SK-N-SH treated with all-trans-retinoic acid at 6 μM for 48 hours (cell line): ENCODE data around the gene LRRC4C.
"Not testable (repeated sequence)": the region's sequence is repeated elsewhere in the genome, so short reads cannot be mapped to it uniquely, and the experiment has no call there.

ENCODE experiments used
- ATAC-seq: fragments of 200-7000 bp; cut with Tn5 transposase; 3 replicates; pipeline ENCODE4 v1.9.1; 2020; ENCODE audit warnings: mild to moderate bottlenecking, moderate library complexity
- ARNTL ChIP-seq: fragments of 450-650 bp; formaldehyde crosslinking; IDR thresholded peaks from 2 replicates; pipeline ENCODE4 v1.5.0; 2020; ENCODE audit warnings: low read depth, mild to moderate bottlenecking, moderate library complexity, borderline replicate concordance
- BACH2 ChIP-seq: fragments of 250-450 bp; sonication (Bioruptor Pico); IDR thresholded peaks from 2 replicates; pipeline ENCODE4 v1.9.0; 2021; ENCODE audit warnings: mild to moderate bottlenecking, borderline replicate concordance
- CREB5 ChIP-seq: fragments of 250-450 bp; sonication (Bioruptor Pico); IDR thresholded peaks from 2 replicates; pipeline ENCODE4 v1.5.1; 2020; ENCODE audit warnings: low read depth, mild to moderate bottlenecking, moderate library complexity
- CSDC2 ChIP-seq: fragments of 250-450 bp; sonication (Bioruptor Pico); IDR thresholded peaks from 2 replicates; pipeline ENCODE4 v1.5.0; 2020; ENCODE audit warnings: mild to moderate bottlenecking, moderate library complexity
- CSRNP3 ChIP-seq: fragments of 250-450 bp; sonication (Bioruptor Pico); IDR thresholded peaks from 2 replicates; pipeline ENCODE4 v1.5.1; 2021; ENCODE audit warnings: mild to moderate bottlenecking, moderate library complexity
- ESRRG ChIP-seq: fragments of 250-450 bp; sonication (Bioruptor Pico); IDR thresholded peaks from 2 replicates; pipeline ENCODE4 v1.6.1; 2021; ENCODE audit warnings: mild to moderate bottlenecking
- GLIS3 ChIP-seq: fragments of 250-450 bp; sonication (Bioruptor Pico); IDR thresholded peaks from 2 replicates; pipeline ENCODE4 v1.5.0; 2020; ENCODE audit warnings: mild to moderate bottlenecking, moderate library complexity
- ISL1 ChIP-seq: fragments of 250-450 bp; sonication (Bioruptor Pico); IDR thresholded peaks from 2 replicates; pipeline ENCODE4 v2.1.2; 2022; ENCODE audit warnings: mild to moderate bottlenecking, moderate library complexity
- OSR1 ChIP-seq: fragments of 250-450 bp; sonication (Bioruptor Pico); IDR thresholded peaks from 2 replicates; pipeline ENCODE4 v1.8.0; 2022; ENCODE audit warnings: moderate library complexity, mild to moderate bottlenecking, inconsistent platforms
- PATZ1 ChIP-seq: fragments of 250-450 bp; sonication (Bioruptor Pico); IDR thresholded peaks from 2 replicates; pipeline ENCODE4 v1.8.0; 2020; ENCODE audit warnings: mild to moderate bottlenecking, moderate library complexity, borderline replicate concordance
- POU6F1 ChIP-seq: fragments of 250-450 bp; sonication (Bioruptor Pico); IDR thresholded peaks from 2 replicates; pipeline ENCODE4 v1.8.0; 2021; ENCODE audit warnings: low read depth, mild to moderate bottlenecking, moderate library complexity, borderline replicate concordance
- PPARA ChIP-seq: fragments of 250-450 bp; sonication (Bioruptor Pico); IDR thresholded peaks from 2 replicates; pipeline ENCODE4 v1.5.0; 2020; ENCODE audit warnings: mild to moderate bottlenecking, borderline replicate concordance
- SNAI2 ChIP-seq: fragments of 250-450 bp; sonication (Bioruptor Pico); IDR thresholded peaks from 2 replicates; pipeline ENCODE4 v1.5.0; 2020; ENCODE audit warnings: mild to moderate bottlenecking, moderate library complexity
- TCF4 ChIP-seq: fragments of 250-450 bp; sonication (Bioruptor Pico); IDR thresholded peaks from 2 replicates; pipeline ENCODE4 v1.8.0; 2021; ENCODE audit warnings: mild to moderate bottlenecking, moderate library complexity, borderline replicate concordance
- TOX ChIP-seq: fragments of 250-450 bp; sonication (Bioruptor Pico); IDR thresholded peaks from 2 replicates; pipeline ENCODE4 v1.8.0; 2021; ENCODE audit warnings: mild to moderate bottlenecking, moderate library complexity, borderline replicate concordance
- TSHZ2 ChIP-seq: fragments of 250-450 bp; sonication (Bioruptor Pico); IDR thresholded peaks from 2 replicates; pipeline ENCODE4 v1.5.0; 2020; ENCODE audit warnings: mild to moderate bottlenecking, moderate library complexity
- ZC3H10 ChIP-seq: fragments of 250-450 bp; sonication (Bioruptor Pico); IDR thresholded peaks from 2 replicates; pipeline ENCODE4 v1.5.1; 2021; ENCODE audit warnings: mild to moderate bottlenecking, moderate library complexity
- ZFP3 ChIP-seq: fragments of 250-450 bp; sonication (Bioruptor Pico); IDR thresholded peaks from 2 replicates; pipeline ENCODE4 v1.5.0; 2020; ENCODE audit warnings: mild to moderate bottlenecking, moderate library complexity
- ZFP30 ChIP-seq: fragments of 450-650 bp; formaldehyde crosslinking; IDR thresholded peaks from 2 replicates; pipeline ENCODE4 v1.5.0; 2022; ENCODE audit warnings: mild to moderate bottlenecking, moderate library complexity
- ZNF565 ChIP-seq: fragments of 450-650 bp; formaldehyde crosslinking; conservative IDR thresholded peaks from 2 replicates; pipeline ENCODE4 v1.5.0; 2020; ENCODE audit warnings: low read depth, mild to moderate bottlenecking, moderate library complexity
- ZNF70 ChIP-seq: fragments of 450-650 bp; formaldehyde crosslinking; IDR thresholded peaks from 2 replicates; pipeline ENCODE4 v1.5.0; 2020; ENCODE audit warnings: mild to moderate bottlenecking, moderate library complexity
- ZNF8 ChIP-seq: fragments of 450-650 bp; formaldehyde crosslinking; IDR thresholded peaks from 2 replicates; pipeline ENCODE4 v1.5.0; 2020; ENCODE audit warnings: mild to moderate bottlenecking, moderate library complexity

The LRRC4C gene

GRCh38 chr11:40924915-40925314 lies 534.5 kb downstream of the LRRC4C start:
- no peak for TF ChIP-seq ZFP30 (CRISPR knock-in tag)
- TF ChIP-seq ISL1 (CRISPR knock-in tag), result no peak
- TF ChIP-seq TCF4 (CRISPR knock-in tag), result no peak
- no peak for TF ChIP-seq PPARA (CRISPR knock-in tag)
- TF ChIP-seq BACH2 (CRISPR knock-in tag), result no peak
- no peak for TF ChIP-seq SNAI2 (CRISPR knock-in tag)
- no peak for TF ChIP-seq ZC3H10 (CRISPR knock-in tag)
- no peak for TF ChIP-seq CSDC2 (CRISPR knock-in tag)
- no peak for TF ChIP-seq POU6F1 (CRISPR knock-in tag)
- TF ChIP-seq ARNTL, result no peak
- no peak for TF ChIP-seq TSHZ2 (CRISPR knock-in tag)
- TF ChIP-seq GLIS3 (CRISPR knock-in tag), result no peak
- TF ChIP-seq CREB5 (CRISPR knock-in tag), result no peak
- no peak for TF ChIP-seq OSR1 (CRISPR knock-in tag)
- TF ChIP-seq ZNF8 (CRISPR knock-in tag), result no peak
- no peak for TF ChIP-seq ZFP3 (CRISPR knock-in tag)
- TF ChIP-seq ZNF70, result no peak
- TF ChIP-seq ZNF565, result no peak
- TF ChIP-seq TOX (CRISPR knock-in tag), result no peak

GRCh38 chr11:40921246-40921645 lies 538.2 kb downstream of the LRRC4C start:
- ATAC-seq, result no peak
- TF ChIP-seq CSRNP3 (CRISPR knock-in tag), result no peak
- TF ChIP-seq SNAI2 (CRISPR knock-in tag), result no peak
- no peak for TF ChIP-seq OSR1 (CRISPR knock-in tag)
- no peak for TF ChIP-seq TCF4 (CRISPR knock-in tag)
- TF ChIP-seq ISL1 (CRISPR knock-in tag), result no peak
- TF ChIP-seq CREB5 (CRISPR knock-in tag), result no peak
- TF ChIP-seq GLIS3 (CRISPR knock-in tag), result no peak
- TF ChIP-seq POU6F1 (CRISPR knock-in tag), result no peak
- no peak for TF ChIP-seq ZFP3 (CRISPR knock-in tag)
- no peak for TF ChIP-seq ZC3H10 (CRISPR knock-in tag)
- no peak for TF ChIP-seq BACH2 (CRISPR knock-in tag)
- TF ChIP-seq CSDC2 (CRISPR knock-in tag), result no peak
- no peak for TF ChIP-seq ESRRG
- no peak for TF ChIP-seq ARNTL
- TF ChIP-seq ZFP30 (CRISPR knock-in tag), result no peak
- TF ChIP-seq ZNF70, result no peak
- TF ChIP-seq PATZ1 (CRISPR knock-in tag), result no peak
- no peak for TF ChIP-seq PPARA (CRISPR knock-in tag)

More at GRCh38 chr11:40924915-40925314, 534.5 kb downstream of the LRRC4C start:
- ATAC-seq, result no peak

- not testable (repeated sequence) for ATAC-seq
Observed at GRCh38 chr11:40910774-40911173, 548.7 kb downstream of the LRRC4C start.
